A673 (cell line): ENCODE measurements around the gene APEX1. TPM values are rescaled to one million over a fixed set of nuclear protein-coding genes. Genes with fewer than 3 reads are reported as not detected.

ENCODE experiments used
- BruUV-seq: library from RNA; stranded (reverse); fragments of 400-500 nt; replicated peaks from 2 replicates; lab custom pipeline; 2021; lab: Mats Ljungman, UMichigan
- CTCF ChIA-PET: fragments of 300-600 bp; sonication (Branson Sonifier 250); formaldehyde crosslinking; loops from one replicate; lab custom pipeline; 2022; ENCODE audit warnings: antibody characterized with exemption; lab: Charles Lee
- POLR2A ChIA-PET: fragments of 300-600 bp; sonication (Branson Sonifier 250); formaldehyde crosslinking; loops from one replicate; lab custom pipeline; 2022; ENCODE audit warnings: antibody characterized with exemption; ENCODE audit not compliant: low non-redundant PET; lab: Charles Lee
- DNase-seq: peaks from one replicate; pipeline ENCODE4 v3.0.0-alpha.2; 2015; ENCODE audit warnings: low spot score
- H3K27ac ChIP-seq: fragments of 200-600 bp; sonication (generic); 2 replicates; pipeline ENCODE4 v1.5.1; 2016; ENCODE audit warnings: mixed run types, low read depth, mild to moderate bottlenecking, mixed read lengths, antibody characterized with exemption, low read length; ENCODE audit not compliant: poor library complexity, severe bottlenecking
- H3K27me3 ChIP-seq: fragments of 200-600 bp; sonication (generic); replicated peaks from 2 replicates; pipeline ENCODE4 v1.6.1; 2017; ENCODE audit warnings: mixed run types, low read depth, mild to moderate bottlenecking, mixed read lengths, antibody characterized with exemption, low read length; ENCODE audit not compliant: insufficient read depth, poor library complexity
- H3K36me3 ChIP-seq: fragments of 200-600 bp; sonication (generic); 2 replicates; pipeline ENCODE4 v1.6.1; 2016; ENCODE audit warnings: mixed run types, mild to moderate bottlenecking, mixed read lengths, antibody characterized with exemption, low read length; ENCODE audit not compliant: insufficient read depth, poor library complexity, severe bottlenecking
- H3K4me1 ChIP-seq: fragments of 200-600 bp; sonication (generic); 2 replicates; pipeline ENCODE4 v1.6.1; 2017; ENCODE audit warnings: mixed run types, mild to moderate bottlenecking, mixed read lengths, antibody characterized with exemption, low read length; ENCODE audit not compliant: insufficient read depth, poor library complexity, severe bottlenecking
- H3K4me3 ChIP-seq: fragments of 200-600 bp; sonication (generic); 2 replicates; pipeline ENCODE4 v1.5.1; 2016; ENCODE audit warnings: low read depth, mixed run types, mild to moderate bottlenecking, mixed read lengths, low read length; ENCODE audit not compliant: poor library complexity, severe bottlenecking
- H3K9me3 ChIP-seq: fragments of 200-600 bp; sonication (generic); 2 replicates; pipeline ENCODE4 v1.6.1; 2016; ENCODE audit warnings: mixed run types, low read depth, mild to moderate bottlenecking, mixed read lengths, antibody characterized with exemption, low read length; ENCODE audit not compliant: poor library complexity, severe bottlenecking
- CTCF ChIP-seq: fragments of 300-800, 200-600 bp; sonication (generic); conservative IDR thresholded peaks from 2 replicates; pipeline ENCODE4 v1.5.1; 2017; ENCODE audit warnings: low read depth, mild to moderate bottlenecking, antibody characterized with exemption, low read length, moderate library complexity, mixed read lengths
- EZH2 ChIP-seq: fragments of 200-600 bp; sonication (generic); IDR thresholded peaks from 2 replicates; pipeline ENCODE4 v1.6.1; 2017; ENCODE audit warnings: borderline replicate concordance, low read depth, mild to moderate bottlenecking, mixed read lengths, antibody characterized with exemption, low read length; ENCODE audit not compliant: poor library complexity, severe bottlenecking
- intact Hi-C: fragments of 100-400 bp; cut with micrococcal nuclease; formaldehyde crosslinking; loops from one replicate; pipeline ENCODE4 v1.10.0; 2022; ENCODE audit not compliant: unreplicated experiment
- total RNA-seq: library from RNA; stranded (reverse); gene quantifications from 2 replicates; pipeline ENCODE4 v1.2.3, GENCODE V29; 2021

Gene APEX1
- total RNA-seq, 1 experiment from 2014 or later: 299 TPM

- ChIA-PET POLR2A (no interaction called here), CTCF (no interaction called here)
- H3K4me3 ChIP-seq: no peak within 1 kb of the TSS
Measured at GRCh38 chr14:20435582-20436362, 19.3 kb upstream of the APEX1 start, which contains the start of gene KLHL33. Gene KLHL33 (minus strand): TSS chr14:20436166. CDS start chr14:20435811, 355 bp downstream.

GRCh38 chr14:20436363-20436755 is 18.7 kb upstream of the APEX1 start:
- H3K36me3 ChIP-seq: no peaks in the 10 kb centered on the region
- TF ChIP-seq CTCF (no peak), EZH2 (no peak)
- no peak overlapping the region for H3K4me3 ChIP-seq
- BruUV-seq: no TSS peak
- no peaks in the 10 kb centered on the region for H3K9me3 ChIP-seq
- CTCF ChIA-PET: no interaction called here
- POLR2A ChIA-PET: interaction anchor here (0.7 kb wide), 1 partner anchor 410 kb away, joined by 3 read pairs; no protein-coding TSS in a partner anchor
- no peaks in the 10 kb centered on the region for H3K27me3 ChIP-seq
- no peak overlapping the region for H3K27ac ChIP-seq
- intact Hi-C loops: no loop called here
- peaks cover 3% of the 10 kb centered on the region for H3K4me1 ChIP-seq
- no peak for DNase-seq

More at GRCh38 chr14:20435582-20436362, 19.3 kb upstream of the APEX1 start, which contains the start of gene KLHL33:
- Histone ChIP-seq H3K36me3 (no peaks in the 10 kb centered on the region), H3K9me3 (no peaks in the 10 kb centered on the region), H3K4me1 (no peaks in the 10 kb centered on the region), H3K27me3 (no peaks in the 10 kb centered on the region), H3K27ac (no peak within 1 kb of the TSS)
- DNase-seq: no peak
- no peak for TF ChIP-seq CTCF
- no peak for TF ChIP-seq EZH2
- no TSS peak for BruUV-seq
- intact Hi-C loops: no loop called here

- intact Hi-C loops: no loop called here
- CTCF ChIA-PET: no interaction called here
- no peak for TF ChIP-seq CTCF
- no peak for TF ChIP-seq EZH2
- Histone ChIP-seq H3K4me1 (peaks cover 3% of the 10 kb centered on the region), H3K27me3 (no peaks in the 10 kb centered on the region), H3K4me3 (no peak overlapping the region), H3K36me3 (no peaks in the 10 kb centered on the region), H3K9me3 (no peaks in the 10 kb centered on the region), H3K27ac (no peak overlapping the region)
- no peak for DNase-seq
- no TSS peak for BruUV-seq
- POLR2A ChIA-PET: no interaction called here
Measured at GRCh38 chr14:20438664-20439063, 16.4 kb upstream of the APEX1 start.
